Mesenchymal stem cell (in vitro differentiated cells and primary cell): ENCODE results near the gene TRIM42.

ENCODE experiments used
- DNase-seq: peaks from one replicate; pipeline ENCODE4 v3.0.0-alpha.2; 2013
- H2AFZ ChIP-seq: one replicate; pipeline ENCODE4 v1.6.1; 2013; ENCODE audit warnings: low read depth, mild to moderate bottlenecking, control low read depth, inconsistent platforms, low read length, moderate library complexity
- H2AK5ac ChIP-seq: 2 replicates; pipeline ENCODE4 v1.6.1; 2013; ENCODE audit warnings: low read length, moderate library complexity, mild to moderate bottlenecking, inconsistent platforms; ENCODE audit not compliant: severe bottlenecking
- H2BK120ac ChIP-seq: one replicate; pipeline ENCODE4 v1.6.1; 2013; ENCODE audit warnings: low read depth, mild to moderate bottlenecking, inconsistent platforms, low read length, moderate library complexity
- H2BK12ac ChIP-seq, 2 experiments: one replicate each; pipeline ENCODE4 v1.6.1; 2013; ENCODE audit warnings: inconsistent platforms in 2 of 2, low read length in 2 of 2, mild to moderate bottlenecking in 2 of 2, moderate library complexity in 2 of 2, control low read depth in 1 of 2
- H2BK15ac ChIP-seq: one replicate; pipeline ENCODE4 v1.6.1; 2013; ENCODE audit warnings: mild to moderate bottlenecking, low read depth, inconsistent platforms; ENCODE audit not compliant: poor library complexity, severe bottlenecking
- H2BK5ac ChIP-seq: 2 replicates; pipeline ENCODE4 v1.6.1; 2013; ENCODE audit warnings: low read depth, mild to moderate bottlenecking, low read length, control low read depth, inconsistent platforms; ENCODE audit not compliant: poor library complexity, severe bottlenecking
- H3K14ac ChIP-seq, 2 experiments: one replicate each; pipeline ENCODE4 v1.6.1; 2013; ENCODE audit warnings: inconsistent platforms in 2 of 2, low read length in 2 of 2, control low read depth in 1 of 2, mild to moderate bottlenecking in 1 of 2, moderate library complexity in 1 of 2
- H3K18ac ChIP-seq, 2 experiments: one replicate each; pipeline ENCODE4 v1.6.1; 2013; ENCODE audit warnings: inconsistent platforms in 2 of 2, low read length in 2 of 2, control low read depth in 1 of 2, low read depth in 1 of 2, mild to moderate bottlenecking in 1 of 2
- H3K23ac ChIP-seq, 2 experiments: one replicate each; pipeline ENCODE4 v1.6.1; 2013; ENCODE audit warnings: inconsistent platforms in 2 of 2, low read length in 2 of 2, mild to moderate bottlenecking in 2 of 2, moderate library complexity in 2 of 2, control low read depth in 1 of 2
- H3K27ac ChIP-seq: 2 replicates; pipeline ENCODE4 v1.5.1; 2013; ENCODE audit warnings: mild to moderate bottlenecking, moderate library complexity, low read length, control low read depth, inconsistent platforms; ENCODE audit not compliant: poor library complexity, severe bottlenecking
- H3K27me3 ChIP-seq, 2 experiments: 2 replicates each; pipeline versions ENCODE4 v1.6.1 to v1.7.0; 2013; ENCODE audit warnings: low read length in 2 of 2, mild to moderate bottlenecking in 2 of 2, moderate library complexity in 2 of 2, control low read depth in 1 of 2, inconsistent platforms in 1 of 2; ENCODE audit not compliant: control insufficient read depth in 1 of 2, insufficient read depth in 1 of 2
- H3K36me3 ChIP-seq, 2 experiments: 2 replicates each; pipeline versions ENCODE4 v1.6.1 to v1.7.0; 2013; ENCODE audit warnings: low read length in 2 of 2, control low read depth in 1 of 2, inconsistent platforms in 1 of 2, low read depth in 1 of 2, mild to moderate bottlenecking in 1 of 2; ENCODE audit not compliant: insufficient read depth in 2 of 2, control insufficient read depth in 1 of 2
- H3K4ac ChIP-seq, 2 experiments: one replicate each; pipeline ENCODE4 v1.6.1; 2013; ENCODE audit warnings: inconsistent platforms in 2 of 2, low read length in 2 of 2, mild to moderate bottlenecking in 2 of 2, moderate library complexity in 2 of 2, control low read depth in 1 of 2, low read depth in 1 of 2
- H3K4me1 ChIP-seq: 2 replicates; pipeline ENCODE4 v1.6.1; 2013; ENCODE audit warnings: low read depth, low read length, control low read depth; ENCODE audit not compliant: control insufficient read depth, insufficient read depth
- H3K4me2 ChIP-seq: 2 replicates; pipeline ENCODE4 v1.6.1; 2013; ENCODE audit warnings: low read length, mild to moderate bottlenecking, inconsistent platforms; ENCODE audit not compliant: poor library complexity, severe bottlenecking
- H3K4me3 ChIP-seq, 2 experiments: 2 replicates each; pipeline versions ENCODE4 v1.5.1 to v1.7.0; 2013; ENCODE audit warnings: low read length in 2 of 2, mild to moderate bottlenecking in 2 of 2, control low read depth in 1 of 2, low read depth in 1 of 2; ENCODE audit not compliant: insufficient read depth in 1 of 2
- H3K79me1 ChIP-seq: replicated peaks from 2 replicates; pipeline ENCODE4 v1.6.1; 2013; ENCODE audit warnings: mild to moderate bottlenecking, control low read depth, low read length, inconsistent platforms; ENCODE audit not compliant: poor library complexity, severe bottlenecking
- H3K9ac ChIP-seq: 2 replicates; pipeline ENCODE4 v1.7.0; 2013; ENCODE audit warnings: mild to moderate bottlenecking, low read length, moderate library complexity
- H3K9me3 ChIP-seq: 2 replicates; pipeline ENCODE4 v1.7.0; 2013; ENCODE audit warnings: mild to moderate bottlenecking, low read length; ENCODE audit not compliant: control insufficient read depth
- H4K8ac ChIP-seq: one replicate; pipeline ENCODE4 v1.6.1; 2013; ENCODE audit warnings: inconsistent platforms, mild to moderate bottlenecking, low read length, moderate library complexity
- H4K91ac ChIP-seq: one replicate; pipeline ENCODE4 v1.6.1; 2013; ENCODE audit warnings: mild to moderate bottlenecking, low read length, inconsistent platforms
- WGBS: methylation state at CpG from one replicate; pipeline ENCODE4 v1.1.7; 2013; ENCODE audit warnings: mixed read lengths; 5-methylcytosine and 5-hydroxymethylcytosine counted together

The TRIM42 gene

DNA sequence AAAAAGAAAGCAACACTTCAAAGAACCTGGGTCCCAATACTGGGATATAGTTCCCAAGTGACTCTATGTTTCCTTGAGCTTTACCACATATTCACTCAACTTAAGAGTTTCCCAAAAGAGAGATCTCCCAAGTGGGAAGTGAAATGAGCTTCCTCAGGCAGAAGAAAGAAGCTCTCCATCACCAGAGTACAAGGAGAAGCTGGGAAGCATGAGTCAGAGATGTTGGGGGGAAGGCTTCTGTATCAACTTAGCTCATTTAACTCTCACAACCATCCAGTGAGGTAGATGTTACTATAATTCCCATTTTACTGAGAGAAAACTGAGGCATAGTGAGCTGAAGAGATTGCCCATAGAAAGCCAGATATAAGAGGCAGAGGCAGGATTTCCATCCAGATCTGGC is 47.0 kb upstream of the TRIM42 start:
- Histone ChIP-seq H3K9me3 (no peaks in the 10 kb centered on the region), H4K8ac (no peak overlapping the region), H3K36me3 (no peaks in the 10 kb centered on the region), H2BK120ac (no peak overlapping the region), H2AK5ac (peak overlapping the region; percentile 91), H2BK5ac (peak overlapping the region; percentile 24), H3K14ac (no peak overlapping the region), H3K79me1 (no peaks in the 10 kb centered on the region), H3K27ac (peak overlapping the region; percentile 98), H3K4ac (no peak overlapping the region), H2AFZ (no peak overlapping the region), H2BK15ac (no peak overlapping the region), H3K4me1 (peaks cover 11% of the 10 kb centered on the region), H3K4me2 (no peak overlapping the region), H3K27me3 (no peaks in the 10 kb centered on the region), H3K4me3 (no peak overlapping the region), H2BK12ac (no peak overlapping the region), H3K18ac (no peak overlapping the region), H4K91ac (no peak overlapping the region), H3K23ac (no peak overlapping the region), H3K9ac (no peak overlapping the region)
- no peak for DNase-seq

DNA sequence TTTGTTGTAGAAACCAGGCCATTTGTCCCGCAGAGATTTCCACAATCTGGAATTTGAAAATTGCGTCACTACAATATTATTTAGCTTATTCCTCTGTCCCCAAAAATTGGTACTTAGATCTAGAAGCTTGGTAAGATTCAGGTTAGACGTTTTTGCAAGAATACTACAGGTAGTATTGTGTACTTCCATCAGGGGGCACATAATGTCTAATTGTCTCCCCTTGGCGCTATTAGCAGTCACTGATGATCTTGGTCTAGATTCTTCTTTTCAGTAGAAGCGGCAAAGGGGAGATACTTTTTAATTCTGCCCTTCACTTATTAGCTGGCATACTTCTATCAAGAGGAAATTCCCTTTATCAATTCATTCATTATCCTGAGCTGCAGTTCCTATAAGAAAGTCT is 42.6 kb upstream of the TRIM42 start:
- no peaks in the 10 kb centered on the region for H3K36me3 ChIP-seq
- H3K18ac ChIP-seq: no peak overlapping the region
- H3K4ac ChIP-seq: no peak overlapping the region
- H3K9me3 ChIP-seq: no peaks in the 10 kb centered on the region
- H3K79me1 ChIP-seq: no peaks in the 10 kb centered on the region
- H3K4me2 ChIP-seq: no peak overlapping the region
- H3K9ac ChIP-seq: no peak overlapping the region
- no peak overlapping the region for H3K14ac ChIP-seq
- no peak overlapping the region for H3K27ac ChIP-seq
- peak overlapping the region; percentile 85 for H2AK5ac ChIP-seq
- peaks cover 5% of the 10 kb centered on the region for H3K4me1 ChIP-seq
- no peak overlapping the region for H3K4me3 ChIP-seq
- no peak for DNase-seq
- no peak overlapping the region for H4K8ac ChIP-seq
- no peak overlapping the region for H2BK15ac ChIP-seq
- no peak overlapping the region for H3K23ac ChIP-seq
- H2BK120ac ChIP-seq: no peak overlapping the region
- no peak overlapping the region for H4K91ac ChIP-seq
- no peak overlapping the region for H2BK12ac ChIP-seq
- H3K27me3 ChIP-seq: no peaks in the 10 kb centered on the region
- H2AFZ ChIP-seq: no peak overlapping the region
- H2BK5ac ChIP-seq: no peak overlapping the region
- 82% methylated on average over 4 of the region's 5 CpGs for WGBS

DNA sequence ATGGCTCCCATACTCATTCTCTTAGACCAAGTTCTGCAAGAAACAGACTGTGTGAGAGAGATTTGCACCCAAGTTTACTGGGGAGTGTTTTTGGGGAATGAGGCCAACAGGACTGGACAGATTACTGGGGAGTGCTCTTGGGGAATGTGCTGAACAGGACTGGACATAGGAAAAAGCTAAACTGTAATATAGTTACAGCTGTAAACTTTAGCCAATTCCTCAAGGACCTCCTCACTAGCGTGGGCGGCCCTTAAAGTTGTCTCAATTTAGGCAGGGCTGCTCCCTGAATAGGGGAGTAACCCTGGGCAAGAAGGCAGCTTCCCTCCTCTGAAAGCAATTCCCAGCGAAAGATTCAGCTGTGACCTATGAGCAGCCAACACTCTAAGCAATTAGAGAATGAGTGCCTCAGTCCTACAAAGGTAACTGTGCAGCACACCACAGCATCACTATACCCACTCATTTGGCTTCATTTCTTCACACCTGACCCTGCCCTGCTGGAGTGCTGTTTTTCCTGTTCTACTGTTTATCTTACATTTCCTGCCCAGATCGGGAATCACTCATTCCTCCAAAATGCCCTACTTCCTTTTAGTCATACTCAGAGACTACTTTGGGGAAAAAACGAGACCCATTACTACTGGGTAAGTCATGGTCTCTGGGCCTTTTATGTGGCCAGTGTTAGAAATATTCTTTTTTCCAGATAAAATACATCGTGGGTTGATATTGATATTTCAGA is 41.3 kb upstream of the TRIM42 start:
- no peak overlapping the region for H3K14ac ChIP-seq
- no peaks in the 10 kb centered on the region for H3K36me3 ChIP-seq
- no peak overlapping the region for H2AFZ ChIP-seq
- H3K23ac ChIP-seq: no peak overlapping the region
- H4K91ac ChIP-seq: no peak overlapping the region
- H2BK12ac ChIP-seq: no peak overlapping the region
- H4K8ac ChIP-seq: no peak overlapping the region
- H2AK5ac ChIP-seq: peak overlapping the region; percentile 2
- DNase-seq: no peak
- no peak overlapping the region for H2BK15ac ChIP-seq
- no peaks in the 10 kb centered on the region for H3K27me3 ChIP-seq
- peaks cover 5% of the 10 kb centered on the region for H3K4me1 ChIP-seq
- H2BK5ac ChIP-seq: no peak overlapping the region
- H2BK120ac ChIP-seq: no peak overlapping the region
- no peak overlapping the region for H3K18ac ChIP-seq
- H3K4me2 ChIP-seq: no peak overlapping the region
- H3K9me3 ChIP-seq: no peaks in the 10 kb centered on the region
- no peak overlapping the region for H3K4ac ChIP-seq
- no peak overlapping the region for H3K4me3 ChIP-seq
- H3K79me1 ChIP-seq: no peaks in the 10 kb centered on the region
- no peak overlapping the region for H3K27ac ChIP-seq
- WGBS: 56% methylated on average over 5 of the region's 6 CpGs
- H3K9ac ChIP-seq: no peak overlapping the region

DNA sequence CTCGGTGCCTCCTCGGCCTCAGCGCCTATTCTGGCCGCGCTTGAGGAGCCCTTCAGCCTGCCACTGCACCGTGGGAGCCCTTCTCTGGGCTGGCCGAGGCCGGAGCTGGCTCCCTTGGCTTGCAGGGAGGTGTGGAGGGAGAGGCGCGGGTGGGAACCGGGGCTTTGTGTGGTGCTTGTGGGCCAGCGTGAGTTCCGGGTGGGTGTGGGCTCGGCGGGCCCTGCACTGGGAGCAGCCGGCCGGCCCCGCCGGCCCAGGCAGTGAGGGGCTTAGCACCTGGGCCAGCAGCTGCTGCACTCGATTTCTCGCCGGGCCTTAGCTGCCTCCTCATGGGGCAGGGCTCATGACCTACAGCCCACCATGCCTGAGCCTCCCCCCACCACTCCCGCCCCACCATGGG is 26.6 kb upstream of the TRIM42 start:
- H2BK15ac ChIP-seq: no peak overlapping the region
- H4K91ac ChIP-seq: no peak overlapping the region
- H3K4me3 ChIP-seq: no peak overlapping the region
- H2BK120ac ChIP-seq: no peak overlapping the region
- no peak overlapping the region for H2BK12ac ChIP-seq
- H3K27me3 ChIP-seq: no peaks in the 10 kb centered on the region
- no peak overlapping the region for H3K27ac ChIP-seq
- H3K23ac ChIP-seq: no peak overlapping the region
- no peak overlapping the region for H3K9ac ChIP-seq
- H3K14ac ChIP-seq: no peak overlapping the region
- H4K8ac ChIP-seq: no peak overlapping the region
- no peak overlapping the region for H3K4me2 ChIP-seq
- 88% methylated on average over 14 of the region's 23 CpGs for WGBS
- no peaks in the 10 kb centered on the region for H3K36me3 ChIP-seq
- H3K18ac ChIP-seq: no peak overlapping the region
- H3K4me1 ChIP-seq: peaks cover 2% of the 10 kb centered on the region
- no peak overlapping the region for H2AK5ac ChIP-seq
- peaks cover 5% of the 10 kb centered on the region for H3K9me3 ChIP-seq
- no peak for DNase-seq
- no peak overlapping the region for H3K4ac ChIP-seq
- no peak overlapping the region for H2BK5ac ChIP-seq
- H3K79me1 ChIP-seq: no peaks in the 10 kb centered on the region
- H2AFZ ChIP-seq: no peak overlapping the region
